ENCODE data around the gene DOCK1. TPM values are rescaled to one million over a fixed set of nuclear protein-coding genes. Genes with fewer than 3 reads are reported as not detected.

DOCK1 gene
- total RNA-seq, 2 experiments from 2014 or later = not detected

DNA sequence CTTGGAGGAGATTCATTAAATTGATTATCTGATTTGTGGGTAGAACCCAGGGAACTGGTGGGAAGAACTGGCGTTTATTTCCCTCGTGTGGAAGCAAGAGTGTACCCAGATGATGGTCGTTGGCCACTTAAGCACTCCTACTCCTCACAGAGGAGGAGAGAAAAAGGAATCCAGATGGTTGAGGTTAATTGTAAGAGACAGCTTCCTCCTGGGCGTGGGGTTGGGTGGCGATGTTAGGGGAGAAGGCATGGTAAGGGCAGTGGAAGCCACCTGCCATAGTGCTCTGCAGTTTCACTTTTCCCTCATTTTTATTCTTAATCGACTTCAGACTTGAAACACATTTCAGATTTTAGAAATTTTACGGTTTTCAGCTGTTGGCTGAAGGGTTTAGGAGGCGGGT lies 104.1 kb downstream of the DOCK1 start:
- Mint-ChIP-seq H3K27ac (no peak overlapping the region), H3K4me3 (no peak overlapping the region), H3K9me3 (no peaks in the 10 kb centered on the region), H3K27me3 (no peaks in the 10 kb centered on the region), H3K4me1 (ENCODE audit: low read depth) (no peaks in the 10 kb centered on the region), H3K36me3 (ENCODE audit: low read depth) (no peaks in the 10 kb centered on the region)
- H3K36me3 ChIP-seq (ENCODE audit: insufficient read depth, low read length) = no peaks in the 10 kb centered on the region
- H3K4me3 ChIP-seq (ENCODE audit: low read length) = no peak overlapping the region
- H3K9me3 ChIP-seq (ENCODE audit: control insufficient read depth in 1 of 2, insufficient read depth in 1 of 2, low read length in 2 of 2) = peaks cover 0 to 21% of the 10 kb centered on the region in 2 experiments
- TF ChIP-seq, protein P1, sequence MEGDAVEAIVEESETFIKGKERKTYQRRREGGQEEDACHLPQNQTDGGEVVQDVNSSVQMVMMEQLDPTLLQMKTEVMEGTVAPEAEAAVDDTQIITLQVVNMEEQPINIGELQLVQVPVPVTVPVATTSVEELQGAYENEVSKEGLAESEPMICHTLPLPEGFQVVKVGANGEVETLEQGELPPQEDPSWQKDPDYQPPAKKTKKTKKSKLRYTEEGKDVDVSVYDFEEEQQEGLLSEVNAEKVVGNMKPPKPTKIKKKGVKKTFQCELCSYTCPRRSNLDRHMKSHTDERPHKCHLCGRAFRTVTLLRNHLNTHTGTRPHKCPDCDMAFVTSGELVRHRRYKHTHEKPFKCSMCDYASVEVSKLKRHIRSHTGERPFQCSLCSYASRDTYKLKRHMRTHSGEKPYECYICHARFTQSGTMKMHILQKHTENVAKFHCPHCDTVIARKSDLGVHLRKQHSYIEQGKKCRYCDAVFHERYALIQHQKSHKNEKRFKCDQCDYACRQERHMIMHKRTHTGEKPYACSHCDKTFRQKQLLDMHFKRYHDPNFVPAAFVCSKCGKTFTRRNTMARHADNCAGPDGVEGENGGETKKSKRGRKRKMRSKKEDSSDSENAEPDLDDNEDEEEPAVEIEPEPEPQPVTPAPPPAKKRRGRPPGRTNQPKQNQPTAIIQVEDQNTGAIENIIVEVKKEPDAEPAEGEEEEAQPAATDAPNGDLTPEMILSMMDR (IDR thresholded peaks at IDR 0.05) = no peak
- no peaks in the 10 kb centered on the region for H3K4me1 ChIP-seq (ENCODE audit: insufficient read depth, low read length)
- POLR2A ChIA-PET = no interaction called here
- intact Hi-C loops (cut with DNase I, micrococcal nuclease) = no loop called here
- H3K27ac ChIP-seq (ENCODE audit: low read depth in 1 of 2, low read length in 2 of 2) = no peak overlapping the region
- CTCF ChIA-PET = no interaction called here
- ATAC-seq (ENCODE audit: poor library complexity) (no peak), DNase-seq (no peak)
- H3K27me3 ChIP-seq (ENCODE audit: control insufficient read depth in 1 of 2, insufficient read depth in 2 of 2, low read length in 2 of 2) = no peaks in the 10 kb centered on the region

DNA sequence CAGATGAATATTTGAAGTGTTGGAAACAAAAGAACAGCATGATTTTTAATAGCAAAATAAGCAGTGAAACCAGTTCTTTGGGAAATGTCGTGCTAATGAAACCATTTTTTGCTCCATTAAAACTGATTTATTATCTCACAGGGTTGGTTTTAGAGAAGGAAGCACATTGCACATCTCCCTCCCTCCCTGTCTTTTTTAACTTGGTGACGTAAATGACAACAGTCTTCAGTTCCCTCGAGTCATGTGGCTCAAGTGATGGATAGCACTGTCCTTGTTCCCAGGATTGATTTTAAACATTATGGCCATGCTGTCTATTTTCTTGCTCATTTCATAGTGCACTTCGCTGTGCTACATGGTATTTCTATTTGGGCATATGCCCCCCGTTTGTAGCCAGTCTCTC lies 105.9 kb downstream of the DOCK1 start:
- no peak for ATAC-seq (ENCODE audit: poor library complexity)
- Mint-ChIP-seq H3K27me3 (no peaks in the 10 kb centered on the region), H3K36me3 (ENCODE audit: low read depth) (no peaks in the 10 kb centered on the region), H3K4me3 (no peak overlapping the region), H3K4me1 (ENCODE audit: low read depth) (no peaks in the 10 kb centered on the region), H3K27ac (no peak overlapping the region), H3K9me3 (no peaks in the 10 kb centered on the region)
- Histone ChIP-seq H3K4me1 (ENCODE audit: insufficient read depth, low read length) (no peaks in the 10 kb centered on the region), H3K36me3 (ENCODE audit: insufficient read depth, low read length) (no peaks in the 10 kb centered on the region), H3K27ac (ENCODE audit: low read depth in 1 of 2, low read length in 2 of 2) (no peak overlapping the region), H3K4me3 (ENCODE audit: low read length) (no peak overlapping the region), H3K27me3 (ENCODE audit: control insufficient read depth in 1 of 2, insufficient read depth in 2 of 2, low read length in 2 of 2) (no peaks in the 10 kb centered on the region), H3K9me3 (ENCODE audit: control insufficient read depth in 1 of 2, insufficient read depth in 1 of 2, low read length in 2 of 2) (peaks cover 0 to 18% of the 10 kb centered on the region in 2 experiments)
- intact Hi-C loops (cut with DNase I, micrococcal nuclease) = no loop called here
- TF ChIP-seq, protein P1 (IDR thresholded peaks at IDR 0.05) = no peak
- no peak for DNase-seq
- ChIA-PET CTCF (no interaction called here), POLR2A (no interaction called here)

DNA sequence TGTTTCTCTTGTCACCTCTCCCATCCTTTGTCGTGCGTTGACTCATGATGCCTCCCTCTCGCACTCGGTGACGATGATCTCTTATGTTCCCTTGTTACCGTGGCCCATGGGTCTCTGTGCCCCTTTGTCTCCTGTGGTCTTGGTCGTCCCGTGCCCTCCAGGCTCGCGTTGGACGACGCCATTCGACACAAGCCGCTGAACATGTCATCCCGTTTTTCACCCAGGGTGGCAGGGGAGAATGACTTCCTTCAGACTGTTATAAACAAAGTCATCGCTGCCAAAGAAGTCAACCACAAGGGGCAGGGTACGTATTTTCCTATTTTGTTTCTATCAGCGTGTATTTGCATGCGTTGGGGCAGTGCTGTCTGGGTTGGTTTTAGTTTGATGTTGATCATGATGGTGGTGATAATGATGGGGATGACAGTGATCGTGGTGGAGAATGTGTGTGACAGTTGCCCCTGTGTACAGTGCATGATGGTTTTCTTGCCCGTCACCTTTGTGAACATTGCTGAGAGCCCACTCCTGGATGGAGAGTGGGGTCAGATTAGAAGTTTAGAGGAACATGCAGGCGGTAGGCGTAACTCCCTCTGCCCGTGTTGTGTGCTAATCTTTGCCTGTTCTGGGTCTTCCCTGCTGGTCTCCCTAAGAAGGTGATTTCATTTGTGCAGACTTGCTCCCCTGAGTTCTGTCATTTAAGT lies 107.0 kb downstream of the DOCK1 start:
- ChIA-PET CTCF (no interaction called here), POLR2A (no interaction called here)
- H3K4me3 Mint-ChIP-seq = no peak overlapping the region
- intact Hi-C loops (cut with DNase I, micrococcal nuclease) = no loop called here
- Histone ChIP-seq H3K36me3 (ENCODE audit: insufficient read depth, low read length) (no peaks in the 10 kb centered on the region), H3K27me3 (ENCODE audit: control insufficient read depth in 1 of 2, insufficient read depth in 2 of 2, low read length in 2 of 2) (no peaks in the 10 kb centered on the region), H3K9me3 (ENCODE audit: control insufficient read depth in 1 of 2, insufficient read depth in 1 of 2, low read length in 2 of 2) (peaks cover 0 to 10% of the 10 kb centered on the region in 2 experiments), H3K4me1 (ENCODE audit: insufficient read depth, low read length) (no peaks in the 10 kb centered on the region), H3K27ac (ENCODE audit: low read depth in 1 of 2, low read length in 2 of 2) (no peak overlapping the region), H3K4me3 (ENCODE audit: low read length) (no peak overlapping the region)
- no peak overlapping the region for H3K27ac Mint-ChIP-seq
- no peaks in the 10 kb centered on the region for H3K27me3 Mint-ChIP-seq
- no peaks in the 10 kb centered on the region for H3K36me3 Mint-ChIP-seq (ENCODE audit: low read depth)
- TF ChIP-seq, protein P1 (IDR thresholded peaks at IDR 0.05) = no peak
- H3K4me1 Mint-ChIP-seq (ENCODE audit: low read depth) = no peaks in the 10 kb centered on the region
- no peaks in the 10 kb centered on the region for H3K9me3 Mint-ChIP-seq
- no peak for ATAC-seq (ENCODE audit: poor library complexity)
- no peak for DNase-seq
